Neuron (in vitro differentiated cells): Measurements from ENCODE around the gene SOX12.

Experiments used
- H2AFZ ChIP-seq: one replicate; pipeline ENCODE4 v1.6.1; 2013; ENCODE audit warnings: low read depth, mild to moderate bottlenecking, inconsistent platforms, low read length, moderate library complexity
- H3K27me3 ChIP-seq: one replicate; pipeline ENCODE4 v1.6.1; 2013; ENCODE audit warnings: low read length; ENCODE audit not compliant: insufficient read depth
- H3K36me3 ChIP-seq: one replicate; pipeline ENCODE4 v1.6.1; 2013; ENCODE audit warnings: low read length; ENCODE audit not compliant: insufficient read depth
- H3K4me1 ChIP-seq: one replicate; pipeline ENCODE4 v1.6.1; 2013; ENCODE audit warnings: low read length; ENCODE audit not compliant: insufficient read depth
- H3K4me3 ChIP-seq: 2 replicates; pipeline ENCODE4 v1.5.1; 2013; ENCODE audit warnings: mild to moderate bottlenecking, low read length, moderate library complexity
- H3K9me3 ChIP-seq: one replicate; pipeline ENCODE4 v1.6.1; 2013; ENCODE audit warnings: low read length

SOX12 gene

DNA sequence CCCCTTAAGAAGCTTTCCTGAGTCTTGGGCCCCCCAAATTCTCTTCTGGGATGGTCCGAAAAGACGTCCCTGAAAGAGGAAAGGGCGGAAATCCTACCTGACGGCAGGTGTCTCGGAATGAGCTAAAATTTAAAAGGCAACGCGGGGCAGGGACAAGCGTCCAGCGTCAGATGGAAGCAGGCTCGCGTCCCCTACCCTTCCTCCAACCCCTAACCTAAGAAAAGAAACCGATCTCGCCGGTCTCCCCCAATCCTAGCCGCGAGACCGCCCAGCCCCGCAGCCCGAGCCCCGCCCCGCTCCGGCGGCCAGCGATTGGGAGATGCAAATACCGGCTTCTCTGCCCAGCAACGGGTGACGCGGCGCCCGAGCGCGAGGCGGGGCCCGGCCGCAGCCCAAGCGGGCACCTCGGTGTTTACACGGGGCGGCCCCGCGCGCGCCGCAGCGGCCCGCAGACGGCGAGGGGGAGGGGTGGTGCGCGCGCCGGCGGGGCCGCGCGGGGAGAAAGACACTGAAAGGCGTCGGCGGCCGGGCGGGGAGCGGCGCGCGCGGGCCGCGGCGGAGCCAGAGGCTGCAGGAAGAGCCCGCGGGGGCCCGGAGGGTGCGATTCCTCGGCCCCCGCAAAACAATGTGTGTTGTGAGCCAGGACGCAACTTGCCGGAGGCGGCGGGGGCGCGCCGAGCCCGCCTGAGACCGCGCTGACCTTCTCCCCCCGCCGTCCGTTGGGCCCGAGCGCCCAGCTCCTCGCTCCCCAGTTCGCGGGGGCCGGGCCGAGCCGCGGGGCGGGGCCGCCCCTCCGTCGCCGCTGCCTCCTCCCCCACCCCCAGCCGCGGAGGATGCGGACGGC is at the start of gene SOX12:
SOX12 (plus strand) TSS at position 508 of the 844 bp plus-strand sequence. CDS start 373 bp downstream, outside the sequence.
- Histone ChIP-seq H3K4me3 (peak within 1 kb of the TSS; percentile 92), H3K27me3 (no peaks in the 10 kb centered on the region), H3K4me1 (peaks cover 44% of the 10 kb centered on the region), H3K9me3 (peaks cover 5% of the 10 kb centered on the region), H2AFZ (no peak within 1 kb of the TSS), H3K36me3 (peaks cover 17% of the 10 kb centered on the region)

DNA sequence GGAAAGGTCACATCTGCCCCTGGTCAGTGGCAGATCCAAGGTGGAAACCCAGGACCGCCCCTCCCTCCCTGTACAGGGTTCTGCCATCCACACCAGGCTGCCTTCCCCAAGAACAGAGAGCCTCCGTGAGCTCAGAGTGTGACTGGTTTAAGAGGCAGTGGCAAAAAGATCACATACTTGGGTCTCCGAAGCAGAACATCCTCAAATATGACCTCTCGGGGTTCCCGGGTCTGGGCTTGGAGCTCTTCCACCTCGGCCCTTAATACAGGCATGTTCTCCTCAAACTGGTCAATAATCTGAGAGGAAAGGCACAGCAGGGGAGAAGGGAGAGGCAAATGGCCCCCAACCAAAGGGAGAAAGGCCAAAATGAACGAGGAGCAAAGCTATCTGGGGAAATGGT is 49.6 kb upstream of the SOX12 start:
- Histone ChIP-seq H3K36me3 (peaks cover 49% of the 10 kb centered on the region), H3K27me3 (no peaks in the 10 kb centered on the region), H3K4me3 (no peak overlapping the region), H3K9me3 (no peaks in the 10 kb centered on the region), H2AFZ (no peak overlapping the region), H3K4me1 (no peaks in the 10 kb centered on the region)

DNA sequence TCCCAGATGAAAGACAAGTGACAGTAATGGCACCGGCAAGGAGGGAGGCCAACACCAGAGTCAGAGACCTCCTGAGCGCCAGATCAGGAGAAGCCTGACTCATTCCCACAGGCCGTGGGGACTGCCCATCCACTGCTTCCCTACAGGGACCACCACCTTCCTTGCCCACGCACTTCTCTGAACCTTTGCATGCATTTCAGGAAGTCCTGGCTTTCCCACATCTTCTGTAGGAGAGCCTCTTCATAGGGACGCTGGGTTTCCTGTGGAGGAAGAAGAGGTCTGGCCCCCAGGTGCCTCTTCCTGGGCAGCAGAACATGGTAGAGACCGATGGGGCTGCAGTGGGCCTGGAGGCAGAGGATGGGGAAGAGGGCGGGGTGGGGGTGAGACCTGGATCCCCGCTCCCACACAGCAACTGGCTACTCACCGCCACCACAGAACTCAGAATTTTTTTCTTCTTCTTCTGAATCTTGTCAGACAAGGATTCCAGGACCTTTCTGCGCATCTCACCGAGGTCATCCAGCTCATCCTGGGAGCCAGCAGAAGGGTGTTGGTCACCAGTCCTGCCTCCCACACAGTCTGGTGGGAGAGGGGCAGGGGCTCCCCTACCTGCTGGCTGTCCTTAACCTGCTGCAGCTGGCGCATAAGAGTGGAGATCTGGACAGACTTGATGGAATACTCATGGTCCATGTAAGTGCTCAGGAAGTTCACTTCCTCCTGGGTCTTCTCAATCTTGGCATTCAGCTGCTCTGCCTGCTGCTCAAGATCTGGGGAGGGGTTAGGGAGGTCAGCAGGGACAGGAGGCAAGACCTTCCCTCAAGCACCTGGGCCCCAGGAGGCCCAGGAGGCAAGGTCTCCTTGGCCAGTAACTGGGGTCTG is 48.5 kb upstream of the SOX12 start:
- Histone ChIP-seq H3K27me3 (no peaks in the 10 kb centered on the region), H3K36me3 (peaks cover 58% of the 10 kb centered on the region), H3K9me3 (no peaks in the 10 kb centered on the region), H3K4me3 (no peak overlapping the region), H3K4me1 (no peaks in the 10 kb centered on the region), H2AFZ (no peak overlapping the region)

GRCh38 chr20:277496-277781 is 47.9 kb upstream of the SOX12 start:
- H3K27me3 ChIP-seq, result no peaks in the 10 kb centered on the region
- H3K4me3 ChIP-seq, result no peak overlapping the region
- peaks cover 63% of the 10 kb centered on the region for H3K36me3 ChIP-seq
- no peaks in the 10 kb centered on the region for H3K9me3 ChIP-seq
- H3K4me1 ChIP-seq, result no peaks in the 10 kb centered on the region
- no peak overlapping the region for H2AFZ ChIP-seq

DNA sequence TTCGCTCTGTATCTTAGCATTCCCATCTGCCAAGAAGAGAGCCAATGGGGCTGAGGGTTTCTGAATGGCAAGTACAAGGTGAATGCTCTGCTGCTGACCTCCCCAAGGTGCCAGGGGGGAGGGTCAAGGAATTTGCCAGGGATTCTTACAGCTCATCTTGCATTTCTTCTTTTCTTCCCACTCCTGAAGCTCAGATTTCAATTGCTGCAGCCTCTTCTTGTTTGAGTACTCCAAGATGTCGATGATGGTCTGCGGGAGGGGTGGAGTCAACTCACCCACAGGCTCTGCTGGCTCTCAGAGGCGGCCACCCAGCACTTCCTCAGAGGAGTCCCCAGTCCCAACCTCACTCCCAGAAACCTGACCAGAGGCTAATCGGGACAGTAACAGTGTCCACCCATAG is 47.2 kb upstream of the SOX12 start:
- H3K4me1 ChIP-seq, result no peaks in the 10 kb centered on the region
- H3K4me3 ChIP-seq, result no peak overlapping the region
- H3K27me3 ChIP-seq, result no peaks in the 10 kb centered on the region
- no peak overlapping the region for H2AFZ ChIP-seq
- peaks cover 63% of the 10 kb centered on the region for H3K36me3 ChIP-seq
- no peaks in the 10 kb centered on the region for H3K9me3 ChIP-seq

- Histone ChIP-seq H3K27me3 (no peaks in the 10 kb centered on the region), H3K36me3 (peaks cover 69% of the 10 kb centered on the region), H3K4me3 (no peak overlapping the region), H2AFZ (no peak overlapping the region), H3K9me3 (no peaks in the 10 kb centered on the region), H3K4me1 (no peaks in the 10 kb centered on the region)
Measured at GRCh38 chr20:278607-279571, 46.5 kb upstream of the SOX12 start.

DNA sequence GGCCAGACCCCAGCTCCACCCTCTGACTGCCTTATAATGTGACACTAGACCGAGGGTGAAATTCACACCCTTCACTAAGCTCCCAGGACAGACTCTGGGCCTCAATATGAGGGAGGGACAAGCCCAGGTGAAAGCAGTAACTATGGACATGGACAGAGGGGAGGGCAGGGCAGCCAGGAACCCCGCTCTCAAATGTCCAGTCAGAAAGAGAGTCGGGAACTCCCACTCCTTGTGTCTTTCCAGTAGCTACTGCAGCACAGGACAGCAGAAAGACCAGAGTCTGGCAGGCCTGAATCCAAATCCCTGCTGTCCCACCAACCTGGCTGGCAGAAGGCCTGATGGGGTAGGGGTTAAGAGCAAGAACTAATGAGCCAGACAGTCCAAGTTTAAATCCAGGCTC is 41.2 kb upstream of the SOX12 start:
- H3K27me3 ChIP-seq, result no peaks in the 10 kb centered on the region
- H2AFZ ChIP-seq, result no peak overlapping the region
- peaks cover 32% of the 10 kb centered on the region for H3K36me3 ChIP-seq
- H3K4me1 ChIP-seq, result no peaks in the 10 kb centered on the region
- no peaks in the 10 kb centered on the region for H3K9me3 ChIP-seq
- H3K4me3 ChIP-seq, result no peak overlapping the region

- Histone ChIP-seq H3K4me3 (no peak overlapping the region), H3K4me1 (peaks cover 9% of the 10 kb centered on the region), H3K9me3 (no peaks in the 10 kb centered on the region), H2AFZ (no peak overlapping the region), H3K27me3 (no peaks in the 10 kb centered on the region), H3K36me3 (peaks cover 20% of the 10 kb centered on the region)
Measured at GRCh38 chr20:286508-286907, 38.8 kb upstream of the SOX12 start.

DNA sequence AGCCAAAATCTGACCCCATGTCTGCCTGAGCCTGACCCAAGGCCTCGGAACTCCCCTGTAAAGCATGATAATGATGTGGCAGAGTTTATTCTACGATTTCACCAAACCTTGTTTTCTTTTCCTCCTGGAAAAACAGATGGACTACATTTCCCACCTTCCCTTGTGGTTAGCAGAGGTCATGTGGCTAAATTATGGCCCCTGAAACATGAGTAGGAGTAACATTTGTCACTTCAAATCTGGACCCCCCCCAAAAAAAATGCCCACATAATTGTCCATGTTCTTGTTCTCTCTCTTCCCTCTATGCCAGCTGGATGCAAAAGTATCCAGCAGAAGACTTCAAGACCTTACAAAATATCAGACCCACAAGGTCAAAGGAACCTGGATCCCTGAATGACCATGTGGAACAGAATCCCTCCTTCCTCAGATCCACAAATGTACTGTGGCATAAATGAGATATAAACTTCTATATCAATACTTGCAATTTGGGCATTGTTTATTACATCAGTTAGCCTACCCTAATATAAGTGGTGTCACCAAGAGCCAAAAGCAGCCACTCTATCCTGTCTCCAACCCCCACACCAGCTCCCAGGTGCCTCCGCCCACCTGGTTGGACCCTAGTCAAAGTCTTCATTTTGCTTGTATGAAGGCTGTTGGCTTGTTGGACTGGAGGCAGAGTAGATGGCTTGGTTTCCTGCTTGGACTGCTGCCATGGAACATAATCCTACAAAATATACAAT is 36.2 kb upstream of the SOX12 start:
- Histone ChIP-seq H2AFZ (no peak overlapping the region), H3K4me1 (peaks cover 13% of the 10 kb centered on the region), H3K4me3 (peak overlapping the region; percentile 70), H3K36me3 (peaks cover 4% of the 10 kb centered on the region), H3K27me3 (no peaks in the 10 kb centered on the region), H3K9me3 (no peaks in the 10 kb centered on the region)

- Histone ChIP-seq H3K9me3 (no peaks in the 10 kb centered on the region), H2AFZ (peak overlapping the region; percentile 84), H3K4me1 (peaks cover 13% of the 10 kb centered on the region), H3K27me3 (no peaks in the 10 kb centered on the region), H3K4me3 (peak overlapping the region; percentile 70), H3K36me3 (peaks cover 3% of the 10 kb centered on the region)
Measured at GRCh38 chr20:289693-290083, 35.7 kb upstream of the SOX12 start.

DNA sequence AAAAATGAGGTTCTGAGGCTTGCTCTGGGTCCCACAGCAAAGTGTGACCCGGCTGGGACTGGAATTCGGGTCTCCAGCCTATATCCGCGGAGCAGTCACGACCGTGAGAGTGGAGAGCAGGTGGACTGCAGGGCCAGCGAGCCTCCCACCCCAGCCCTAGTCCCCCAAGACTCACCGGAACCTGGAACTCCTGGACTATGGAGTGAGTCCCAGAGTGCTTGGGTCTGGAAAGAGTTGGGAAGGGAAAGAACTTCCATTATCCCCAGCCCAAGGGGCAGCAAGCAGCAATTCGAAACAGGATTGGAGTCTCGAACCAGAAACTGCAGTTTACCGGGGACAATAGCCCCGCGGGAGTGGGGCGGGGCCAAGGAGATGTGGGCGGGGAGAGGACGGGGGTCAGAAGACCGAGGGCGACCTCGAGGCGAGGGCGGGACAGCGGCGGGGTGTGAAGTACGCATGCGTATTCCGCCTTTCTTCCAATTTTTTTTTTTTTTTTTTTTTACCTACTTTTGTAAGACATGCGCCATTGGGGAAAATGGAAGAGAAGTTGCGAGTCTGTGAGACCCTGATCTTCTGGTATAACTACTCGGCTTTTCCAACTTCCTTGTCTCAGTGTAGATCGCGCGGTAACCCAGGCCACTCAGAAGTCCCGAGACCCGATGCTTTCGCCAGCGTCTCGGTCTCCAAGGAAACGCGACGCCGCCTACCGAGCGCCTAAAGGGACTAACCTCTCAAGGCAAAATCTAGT is 35.1 kb upstream of the SOX12 start, which contains the start of gene C20orf96:
C20orf96 (minus strand) TSS at position 667 of the 748 bp plus-strand sequence; CDS start at position 527, 140 bp downstream.
- Histone ChIP-seq H3K9me3 (no peaks in the 10 kb centered on the region), H3K36me3 (no peaks in the 10 kb centered on the region), H3K27me3 (no peaks in the 10 kb centered on the region), H2AFZ (peak within 1 kb of the TSS; percentile 84), H3K4me1 (peaks cover 13% of the 10 kb centered on the region), H3K4me3 (peak within 1 kb of the TSS; percentile 70)
